Right lobe of liver (tissue), 6 donors: ENCODE measurements around the gene MUC4. TPM values are rescaled to one million over a fixed set of nuclear protein-coding genes. Genes with fewer than 3 reads are reported as not detected.
"Not testable (repeated sequence)": the region's sequence is repeated elsewhere in the genome, so short reads cannot be mapped to it uniquely, and the experiment has no call there.

ENCODE experiments used
- ATAC-seq, 4 donors: fragments of 200-7000 bp; cut with Tn5 transposase; one replicate each; pipeline ENCODE4 v1.9.1; 2020; ENCODE audit warnings: mild to moderate bottlenecking in 4 of 4, moderate library complexity in 4 of 4
- DNase-seq, 3 donors: peaks; one replicate each; pipeline ENCODE4 v3.0.0-alpha.2; 2020
- H3K27ac ChIP-seq, 3 donors: fragments of 200-600 bp; one replicate each; pipeline ENCODE4 v1.8.0; 2022
- H3K27me3 ChIP-seq, 2 donors: fragments of 200-600 bp; one replicate each; pipeline ENCODE4 v1.8.0; 2022
- H3K36me3 ChIP-seq, 4 donors: fragments of 200-600 bp; sonication (generic) in 1 of 4; one replicate each; pipeline versions ENCODE4 v1.5.1 to v1.8.0; 2017 to 2022; ENCODE audit warnings: control low read depth in 1 of 4
- H3K4me1 ChIP-seq, 4 donors: fragments of 200-600 bp; sonication (generic) in 1 of 4; one replicate each; pipeline versions ENCODE4 v1.5.1 to v1.8.0; 2017 to 2022; ENCODE audit warnings: control low read depth in 1 of 4
- H3K4me3 ChIP-seq, 3 donors: fragments of 200-600 bp; one replicate each; pipeline ENCODE4 v1.8.0; 2022
- H3K9me3 ChIP-seq, 4 donors: fragments of 200-600 bp; sonication (generic) in 1 of 4; one replicate each; pipeline versions ENCODE4 v1.5.1 to v1.8.0; 2017 to 2022; ENCODE audit warnings: control low read depth in 1 of 4
- CTCF ChIP-seq, 4 donors: fragments of 200-600 bp in 3 of 4; fragments of 450-650 bp in 1 of 4; IDR thresholded peaks; one replicate each; pipeline versions ENCODE4 v1.5.1 to v1.8.0; 2016 to 2022; ENCODE audit warnings: antibody characterized with exemption in 4 of 4, mild to moderate bottlenecking in 2 of 4
- POLR2A ChIP-seq: fragments of 450-650 bp; IDR thresholded peaks from one replicate; pipeline ENCODE4 v1.6.1; 2017; ENCODE audit warnings: antibody characterized with exemption, mild to moderate bottlenecking
- WGBS: methylation state at CpG from one replicate; pipeline ENCODE4 v1.1.6; 2018; ENCODE audit warnings: low coverage, low lambda C conversion rate; ENCODE audit not compliant: insufficient coverage; ENCODE audit errors: missing lambda C conversion rate; 5-methylcytosine and 5-hydroxymethylcytosine counted together
- intact Hi-C, 2 donors: fragments of 100-400 bp; cut with DNase I; formaldehyde crosslinking; loops; one replicate each; pipeline versions ENCODE4 v1.11.2 to v1.14.1; 2022
- total RNA-seq, 6 experiments: library from RNA; depleted of rRNA in 2 of 6; stranded (reverse); fragments of >200 nt in 2 of 6; fragmentation: NEBNext Ultra II Directional in 3 of 6; extraction: Animal tissue kit (Norgen Biotek cat#: 25700) in 3 of 6; gene quantifications; one replicate each; pipeline versions ENCODE4 v1.1.0 to v1.2.4, GENCODE V29; 2016 to 2023
- donor health status: DM: no; HTN: yes; CAD: no.
- donor health status: DM: no; HTN: no; CAD: no.
- donor health status: DM: no; HTN: no; CAD: no.
- donor health status: DM: no; HTN: yes; CAD: no.
- donor health status: DM: no; HTN: yes; CAD: no.

MUC4 gene
- total RNA-seq, 6 experiments from 2014 or later = 0.07 to 0.20 TPM; not detected in 4

- 93% methylated on average over 11 of the region's 12 CpGs for WGBS
- intact Hi-C loops = no loop called here
- TF ChIP-seq CTCF (IDR thresholded peaks at IDR 0.05) = no peak
- no peak for TF ChIP-seq POLR2A
These were observed 99.8 kb downstream of the MUC4 start for GRCh38 chr3:195711813-195712534.

DNA sequence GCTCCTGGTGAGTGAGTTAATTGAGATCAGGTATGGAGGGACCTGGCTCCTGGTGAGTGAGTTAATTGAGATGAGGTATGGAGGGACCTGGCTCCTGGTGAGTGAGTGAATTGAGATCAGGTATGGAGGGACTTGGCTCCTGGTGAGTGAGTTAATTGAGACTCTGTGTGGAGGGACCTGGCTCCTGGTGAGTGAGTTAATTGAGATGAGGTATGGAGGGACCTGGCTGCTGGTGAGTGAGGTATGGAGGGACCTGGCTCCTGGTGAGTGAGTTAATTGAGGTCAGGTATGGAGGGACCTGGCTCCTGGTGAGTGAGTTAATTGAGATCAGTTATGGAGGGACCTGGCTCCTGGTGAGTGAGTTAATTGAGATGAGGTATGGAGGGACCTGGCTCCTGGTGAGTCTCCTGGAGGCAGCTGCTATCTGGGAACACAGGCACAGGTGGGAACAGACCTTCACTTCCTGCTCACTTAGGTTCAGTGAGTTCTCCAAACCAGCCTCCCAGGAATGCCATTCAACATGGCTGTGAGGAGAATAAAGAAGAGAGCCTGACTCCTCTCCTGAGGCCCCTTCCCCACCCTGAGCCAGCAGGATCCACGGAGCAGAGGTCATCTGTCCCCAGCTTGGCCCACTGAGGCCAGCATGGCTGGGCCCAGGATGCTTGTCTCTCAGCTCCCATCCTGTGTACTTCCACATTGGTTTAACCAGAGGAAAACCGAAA, 100.5 kb downstream of the MUC4 start:
- H3K36me3 ChIP-seq = peaks cover 0 to 28% (median 6%) of the 10 kb centered on the region in 4 donors
- H3K27me3 ChIP-seq, H3K9me3 ChIP-seq, H3K4me1 ChIP-seq, intact Hi-C loops, H3K4me3 ChIP-seq, H3K27ac ChIP-seq: not testable (repeated sequence)
- DNase-seq = peak in 1 of 3 donors; percentile 47
- WGBS = 100% methylated on average over 1 of the region's 2 CpGs
- peak in 1 of 4 donors; percentile 6 for ATAC-seq

More at GRCh38 chr3:195711813-195712534, 99.8 kb downstream of the MUC4 start:
- H3K4me1 ChIP-seq = peaks cover 0 to 14% (median 4%) of the 10 kb centered on the region in 4 donors
- H3K27ac ChIP-seq = no peak overlapping the region
- DNase-seq = peak in 1 of 3 donors; percentile 50
- H3K27me3 ChIP-seq = no peaks in the 10 kb centered on the region
- H3K36me3 ChIP-seq = peaks cover 0 to 28% (median 6%) of the 10 kb centered on the region in 4 donors
- no peaks in the 10 kb centered on the region for H3K9me3 ChIP-seq
- no peak for ATAC-seq
- no peak overlapping the region for H3K4me3 ChIP-seq

- H3K36me3 ChIP-seq = peaks cover 0 to 27% (median 6%) of the 10 kb centered on the region in 4 donors
- ATAC-seq, H3K4me3 ChIP-seq, intact Hi-C loops, H3K4me1 ChIP-seq, H3K27ac ChIP-seq, H3K27me3 ChIP-seq, H3K9me3 ChIP-seq: not testable (repeated sequence)
- 78% methylated on average over 6 of the region's 6 CpGs for WGBS
- peak in 2 of 3 donors; percentile 2 to 11 for DNase-seq
These were observed 101.4 kb downstream of the MUC4 start for GRCh38 chr3:195710126-195710905.

DNA sequence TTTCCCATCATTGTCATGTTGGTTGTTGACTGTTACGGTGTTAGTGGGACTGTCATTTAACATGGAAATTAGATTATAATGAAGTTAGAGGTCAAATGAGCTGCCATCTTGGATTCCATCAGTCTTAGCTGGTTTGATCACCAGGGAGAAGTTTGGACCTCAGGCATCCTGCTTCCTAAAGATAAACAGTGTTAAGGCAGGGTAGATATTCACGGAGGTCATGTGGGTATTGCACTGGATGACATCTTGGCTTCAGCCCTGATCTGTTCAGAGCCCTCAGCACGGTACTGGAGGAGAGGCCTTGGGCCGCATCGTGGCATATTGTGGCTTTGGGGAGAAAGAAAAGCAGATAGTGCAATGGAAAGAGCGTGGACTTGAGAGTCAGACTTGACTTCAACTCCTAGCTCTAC, 102.0 kb downstream of the MUC4 start:
- no peak overlapping the region for H3K27ac ChIP-seq
- H3K36me3 ChIP-seq = peaks cover 0 to 20% (median 6%) of the 10 kb centered on the region in 4 donors
- DNase-seq (peak in 2 of 3 donors; percentile 17 to 46), ATAC-seq (no peak)
- no peaks in the 10 kb centered on the region for H3K4me1 ChIP-seq
- no peaks in the 10 kb centered on the region for H3K9me3 ChIP-seq
- intact Hi-C loops = no loop called here
- no peak overlapping the region for H3K4me3 ChIP-seq
- no peaks in the 10 kb centered on the region for H3K27me3 ChIP-seq
- TF ChIP-seq CTCF (IDR thresholded peaks at IDR 0.05) (no peak), POLR2A (no peak)
- 95% methylated on average over 4 of the region's 6 CpGs for WGBS

GRCh38 chr3:195708626-195709481, 102.9 kb downstream of the MUC4 start:
- H3K27ac ChIP-seq = no peak overlapping the region
- intact Hi-C loops = no loop called here
- peak in 2 of 4 donors; percentile 3 to 7 for ATAC-seq
- H3K4me3 ChIP-seq = no peak overlapping the region
- 83% methylated on average over 4 of the region's 6 CpGs for WGBS
- DNase-seq = peak in 2 of 3 donors; percentile 17 to 40
- H3K36me3 ChIP-seq = peaks cover 0 to 18% (median 6%) of the 10 kb centered on the region in 4 donors
- no peak for TF ChIP-seq CTCF (IDR thresholded peaks at IDR 0.05)
- no peak for TF ChIP-seq POLR2A
- H3K27me3 ChIP-seq = no peaks in the 10 kb centered on the region
- H3K9me3 ChIP-seq = no peaks in the 10 kb centered on the region
- no peaks in the 10 kb centered on the region for H3K4me1 ChIP-seq
